Hippocampal formation (tissue), 2 donors: Measurements from ENCODE around the gene CIB4.

Experiments used
- DNase-seq, 2 donors: peaks; one replicate each; lab custom pipeline; 2025; lab: John Stamatoyannopoulos, UW

Gene CIB4

GRCh38 chr2:26642429-26642828 is 1.3 kb upstream of the CIB4 start:
- DNase-seq = no peak

GRCh38 chr2:26640331-26640745 is 828 bp downstream of the CIB4 start:
- no peak for DNase-seq

GRCh38 chr2:26639685-26640243 is 1.4 kb downstream of the CIB4 start:
- no peak for DNase-seq

GRCh38 chr2:26637811-26638310 is 3.3 kb downstream of the CIB4 start:
- DNase-seq = no peak

- DNase-seq = no peak
Observed at GRCh38 chr2:26636935-26637334, 4.2 kb downstream of the CIB4 start.

GRCh38 chr2:26635401-26635800 is 5.8 kb downstream of the CIB4 start:
- no peak for DNase-seq

- DNase-seq = no peak
Observed at GRCh38 chr2:26634636-26635230, 6.4 kb downstream of the CIB4 start.

GRCh38 chr2:26633993-26634595 is 7.1 kb downstream of the CIB4 start:
- DNase-seq = no peak

GRCh38 chr2:26633351-26633945 is 7.7 kb downstream of the CIB4 start:
- DNase-seq = no peak

GRCh38 chr2:26632624-26633185 is 8.5 kb downstream of the CIB4 start:
- no peak for DNase-seq

GRCh38 chr2:26631401-26632170 is 9.6 kb downstream of the CIB4 start:
- no peak for DNase-seq

GRCh38 chr2:26630669-26631360 is 10.4 kb downstream of the CIB4 start:
- DNase-seq = no peak

- no peak for DNase-seq
Observed at GRCh38 chr2:26630235-26630634, 10.9 kb downstream of the CIB4 start.

GRCh38 chr2:26629751-26630150 is 11.4 kb downstream of the CIB4 start:
- no peak for DNase-seq

GRCh38 chr2:26629346-26629630 is 11.9 kb downstream of the CIB4 start:
- no peak for DNase-seq

GRCh38 chr2:26628561-26629345 is 12.4 kb downstream of the CIB4 start:
- no peak for DNase-seq

- no peak for DNase-seq
Observed at GRCh38 chr2:26627350-26628105, 13.6 kb downstream of the CIB4 start.

GRCh38 chr2:26626606-26627005 is 14.6 kb downstream of the CIB4 start:
- DNase-seq = no peak

GRCh38 chr2:26623541-26624495 is 17.3 kb downstream of the CIB4 start:
- DNase-seq = no peak
